SIG-M5 treated with dmso at 0.1 percent for 504 hours (cell line): Measurements from ENCODE around the gene FAM83F.

ENCODE experiments used
- DNase-seq: peaks from one replicate; lab custom pipeline; 2025; ENCODE audit not compliant: unreplicated experiment; lab: John Stamatoyannopoulos, UW

The FAM83F gene

DNA sequence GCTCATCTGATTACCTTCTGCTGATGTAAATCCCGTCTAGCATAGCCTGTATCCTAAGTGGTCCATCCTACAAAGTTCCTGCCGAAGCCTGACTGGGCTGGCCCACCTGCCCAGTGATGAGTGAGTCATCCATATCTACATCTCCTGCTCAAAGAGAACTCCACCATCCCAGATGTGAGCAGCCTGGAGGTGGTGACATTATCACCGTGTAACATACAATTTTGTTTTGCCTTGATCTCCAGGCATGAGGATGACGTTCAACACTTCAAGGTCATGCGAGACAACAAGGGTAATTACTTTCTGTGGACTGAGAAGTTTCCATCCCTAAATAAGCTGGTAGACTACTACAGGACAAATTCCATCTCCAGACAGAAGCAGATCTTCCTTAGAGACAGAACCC lies 29.0 kb upstream of the FAM83F start:
- no peak for DNase-seq

DNA sequence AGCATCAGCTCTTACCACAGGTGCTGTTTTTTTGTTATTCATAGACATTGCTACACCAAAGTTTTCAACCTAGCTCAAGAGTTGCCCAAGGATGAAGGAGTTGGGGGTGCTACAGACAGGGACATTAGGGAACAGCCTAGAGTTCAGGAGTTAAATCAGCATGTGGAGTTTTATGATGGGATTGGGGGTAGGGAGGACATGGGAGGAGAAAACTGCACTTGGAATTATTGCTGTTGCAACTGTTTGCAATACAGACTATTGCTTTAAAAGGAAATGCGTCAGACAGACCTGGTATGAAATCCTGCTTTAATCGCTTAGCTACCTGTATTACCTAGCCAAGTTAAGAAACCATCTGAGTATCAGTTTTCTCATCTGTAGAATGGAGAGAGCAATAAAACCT lies 28.3 kb upstream of the FAM83F start:
- no peak for DNase-seq

DNA sequence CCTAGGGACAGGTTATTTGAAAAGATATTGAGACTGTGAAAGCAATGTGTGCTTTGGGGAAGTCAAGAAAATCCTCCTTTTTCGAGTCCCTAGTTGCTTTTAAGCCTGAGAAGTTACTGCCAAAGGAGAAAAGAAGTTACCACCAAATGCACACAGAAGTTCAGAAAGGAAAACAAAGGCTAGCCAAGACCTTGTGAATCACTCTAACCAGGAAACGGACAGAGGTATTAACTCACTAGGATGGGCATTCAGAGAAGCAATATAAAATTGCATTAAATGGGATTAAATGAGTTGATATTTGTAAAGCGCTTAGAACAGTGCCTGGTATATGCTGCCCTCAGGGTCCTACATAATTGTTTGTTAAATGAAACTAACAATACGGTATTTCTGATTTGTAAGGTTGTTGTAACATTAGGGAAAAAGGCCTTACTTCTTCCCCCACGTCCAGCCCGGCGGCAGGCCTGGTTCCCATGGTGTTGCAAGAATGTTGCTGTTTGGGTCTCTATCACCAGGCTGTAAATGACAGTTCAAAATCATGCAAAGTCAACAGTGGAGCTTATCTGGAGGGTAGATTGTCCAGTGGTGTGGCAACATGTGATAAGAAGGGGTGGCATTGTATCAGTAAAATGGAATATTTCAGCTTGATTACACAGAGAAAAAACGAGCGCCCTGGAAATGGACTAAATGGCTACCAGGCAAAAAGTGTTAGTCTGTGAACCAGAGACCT lies 27.5 kb upstream of the FAM83F start:
- no peak for DNase-seq

DNA sequence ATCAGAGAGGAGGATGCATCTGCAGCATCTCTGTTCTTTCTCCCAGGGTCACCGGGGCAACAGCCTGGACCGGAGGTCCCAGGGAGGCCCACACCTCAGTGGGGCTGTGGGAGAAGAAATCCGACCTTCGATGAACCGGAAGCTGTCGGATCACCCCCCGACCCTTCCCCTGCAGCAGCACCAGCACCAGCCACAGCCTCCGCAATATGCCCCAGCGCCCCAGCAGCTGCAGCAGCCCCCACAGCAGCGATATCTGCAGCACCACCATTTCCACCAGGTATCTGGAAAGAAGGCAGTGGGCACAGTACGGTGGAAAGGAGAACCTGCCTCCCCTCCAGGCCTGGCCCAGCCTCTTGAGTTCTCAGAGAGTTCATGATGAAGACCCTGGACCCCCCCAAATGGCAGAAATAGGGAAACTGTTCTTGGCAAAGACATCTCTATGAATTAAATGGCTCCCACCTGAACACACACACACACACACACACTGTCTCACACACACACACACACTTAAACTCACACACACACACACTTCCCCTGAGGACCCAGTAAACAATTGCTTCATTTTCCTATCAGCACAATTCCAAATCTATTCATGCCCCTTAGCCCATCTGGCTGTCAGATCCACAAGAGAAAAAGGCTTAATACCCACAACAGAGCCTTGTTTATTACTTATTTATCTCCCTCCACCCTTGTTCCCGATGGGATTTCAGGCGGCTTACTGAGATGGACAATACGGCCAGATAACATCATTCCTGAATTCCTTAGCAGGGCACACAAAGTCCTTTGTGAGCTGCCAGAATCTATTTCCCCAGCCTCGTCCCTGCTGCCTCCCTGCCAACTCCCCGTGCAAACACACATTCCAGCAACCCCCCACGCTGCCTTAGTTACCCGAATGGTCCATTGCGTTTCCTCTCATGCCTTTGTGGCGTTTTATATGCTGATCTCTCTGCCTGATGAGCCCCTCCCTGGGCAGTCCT lies 26.5 kb upstream of the FAM83F start:
- DNase-seq, result no peak

DNA sequence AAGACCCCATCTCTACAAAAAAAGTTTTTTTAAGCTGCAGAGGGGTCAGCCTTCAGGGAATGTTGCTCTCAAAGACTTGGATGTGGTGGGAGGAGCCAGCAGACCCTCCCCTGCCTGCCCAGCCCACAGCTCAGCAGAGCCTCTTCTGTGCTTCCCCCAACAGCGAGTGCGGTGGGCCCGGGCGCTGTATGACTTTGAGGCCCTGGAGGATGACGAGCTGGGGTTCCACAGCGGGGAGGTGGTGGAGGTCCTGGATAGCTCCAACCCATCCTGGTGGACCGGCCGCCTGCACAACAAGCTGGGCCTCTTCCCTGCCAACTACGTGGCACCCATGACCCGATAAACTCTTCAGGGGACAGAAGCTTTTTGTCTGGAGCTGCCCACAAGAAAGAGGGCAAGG lies 24.0 kb upstream of the FAM83F start:
- no peak for DNase-seq

DNA sequence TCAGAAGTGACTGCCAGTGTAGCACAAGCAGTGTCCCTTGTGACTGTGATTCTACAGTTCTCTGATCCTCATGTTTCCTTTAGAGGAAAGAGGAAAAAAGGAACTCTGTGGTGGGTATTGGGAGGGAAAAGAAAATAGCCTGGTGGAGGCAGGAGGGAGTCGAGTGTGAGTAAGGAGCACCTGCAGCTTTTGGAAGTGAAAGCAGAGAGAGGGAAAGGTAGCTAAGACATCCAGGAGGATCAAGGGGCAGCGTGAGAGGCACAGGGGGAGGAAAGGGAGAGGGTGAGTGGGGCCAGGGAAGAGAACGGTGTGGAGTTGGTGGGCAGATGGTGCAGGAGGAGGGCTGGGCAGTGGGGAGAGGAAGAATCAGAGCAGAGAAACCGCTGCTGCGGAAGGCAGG lies 22.1 kb upstream of the FAM83F start:
- no peak for DNase-seq

DNA sequence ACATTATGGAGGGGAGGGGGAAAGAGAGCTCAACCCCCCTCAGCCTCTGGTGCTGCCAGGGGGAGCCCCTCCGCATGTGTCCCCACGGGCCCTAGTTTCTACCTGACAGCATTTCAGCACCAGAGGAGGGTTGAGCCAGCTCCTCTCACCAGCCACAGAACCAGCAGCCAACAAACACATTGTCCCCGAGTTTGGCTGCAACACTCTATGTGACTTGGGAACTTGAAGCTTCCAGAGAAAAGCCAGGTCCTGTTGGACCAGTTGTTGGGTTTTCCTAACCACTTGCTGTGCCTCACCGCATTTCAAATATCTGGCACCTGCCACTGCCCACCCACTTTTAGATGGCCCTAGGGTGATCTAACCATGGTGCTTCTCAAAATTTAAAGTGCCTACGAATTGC lies 21.1 kb upstream of the FAM83F start:
- DNase-seq, result no peak

DNA sequence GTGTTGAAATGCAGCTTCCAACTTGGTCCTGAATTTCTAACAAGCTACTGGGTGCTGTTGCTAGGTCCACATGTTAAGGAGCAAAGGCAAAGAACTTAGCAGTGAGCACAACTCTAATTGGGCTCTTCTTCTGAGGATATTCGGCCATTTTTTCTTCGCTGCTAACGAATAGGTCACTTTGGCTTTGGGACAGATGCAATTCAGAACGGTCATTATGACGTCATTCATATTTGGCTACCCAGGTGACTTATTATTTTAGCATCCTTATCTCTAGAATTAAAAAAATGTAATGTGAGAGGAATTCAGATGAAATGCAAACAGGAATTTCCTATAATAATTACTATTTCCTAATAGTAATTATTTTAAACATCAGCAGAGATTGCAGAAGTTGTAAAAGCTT lies 20.7 kb upstream of the FAM83F start:
- no peak for DNase-seq

DNA sequence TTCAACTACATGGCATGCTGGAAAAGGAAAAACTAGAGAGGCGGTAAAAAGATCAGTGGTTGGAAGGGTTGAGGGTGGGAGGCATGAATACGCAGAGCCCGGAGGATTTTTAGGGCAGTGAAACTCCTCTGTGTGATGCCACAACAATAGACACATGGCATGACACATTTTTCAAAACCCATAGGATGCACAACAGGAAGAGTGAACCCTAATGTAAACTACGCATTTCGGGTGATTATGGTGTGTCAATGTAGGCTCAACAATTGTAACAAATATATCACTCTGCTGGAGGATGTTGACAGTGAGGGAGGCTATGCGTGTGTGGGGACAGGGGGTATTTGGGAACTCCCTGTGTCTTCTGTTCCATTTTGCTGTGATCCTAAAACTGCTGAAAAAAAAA lies 15.7 kb upstream of the FAM83F start:
- DNase-seq, result no peak

DNA sequence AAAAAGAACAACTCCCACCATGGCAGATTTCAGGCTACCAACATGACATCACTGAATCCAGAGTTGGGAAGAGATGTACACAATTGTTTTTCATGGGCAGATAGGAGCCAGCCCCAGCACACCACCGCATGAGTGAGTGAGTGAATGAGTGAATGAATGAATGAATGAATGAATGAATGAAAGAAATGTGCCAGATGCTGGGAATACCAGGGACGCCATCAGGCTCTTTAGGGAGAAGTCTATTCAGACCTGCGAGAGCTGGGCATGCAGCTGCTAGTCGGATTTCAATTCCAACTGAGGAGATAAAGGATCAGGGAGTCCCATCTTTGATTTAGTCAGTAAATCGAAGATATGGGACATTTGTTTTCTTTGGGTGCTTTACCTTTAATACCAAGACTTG lies 15.3 kb upstream of the FAM83F start:
- no peak for DNase-seq

DNA sequence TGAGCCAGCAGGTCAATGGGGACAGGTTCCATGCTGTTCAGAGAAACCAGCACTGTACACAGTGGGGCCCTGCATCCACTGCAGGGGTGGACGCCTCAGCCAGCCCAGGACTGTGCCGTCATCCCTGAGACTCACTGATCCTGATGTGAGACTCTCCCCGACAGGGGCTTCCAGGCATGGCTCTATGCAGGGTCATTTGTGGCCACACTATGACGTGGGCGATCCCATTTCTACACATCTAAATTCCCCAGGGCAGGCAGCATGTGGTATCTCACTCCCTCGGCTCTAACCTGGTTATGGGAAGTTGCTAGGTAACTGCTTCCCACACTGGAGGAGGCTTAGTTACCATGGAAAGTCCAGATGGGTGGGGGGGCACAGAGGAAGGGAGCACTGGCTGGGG lies 14.2 kb upstream of the FAM83F start:
- no peak for DNase-seq

DNA sequence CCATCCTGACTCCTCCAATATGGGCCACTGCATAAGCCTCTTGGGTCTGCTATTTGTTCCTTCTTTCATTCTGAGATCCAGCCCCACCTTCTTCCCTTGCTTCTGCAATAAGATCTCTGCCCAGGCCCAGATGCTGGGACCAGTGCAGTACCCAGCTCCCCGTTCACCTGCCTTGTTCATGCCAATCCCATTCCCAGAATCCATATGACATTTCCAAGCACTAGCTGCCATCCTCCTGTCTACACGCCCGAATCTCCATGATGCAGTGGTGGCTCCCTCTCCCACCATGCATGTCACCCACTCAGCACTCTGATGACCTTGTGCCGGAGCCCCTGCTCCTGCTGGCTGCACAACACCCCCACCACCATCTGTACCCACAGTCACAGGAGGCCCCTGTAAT lies 11.4 kb upstream of the FAM83F start:
- no peak for DNase-seq

DNA sequence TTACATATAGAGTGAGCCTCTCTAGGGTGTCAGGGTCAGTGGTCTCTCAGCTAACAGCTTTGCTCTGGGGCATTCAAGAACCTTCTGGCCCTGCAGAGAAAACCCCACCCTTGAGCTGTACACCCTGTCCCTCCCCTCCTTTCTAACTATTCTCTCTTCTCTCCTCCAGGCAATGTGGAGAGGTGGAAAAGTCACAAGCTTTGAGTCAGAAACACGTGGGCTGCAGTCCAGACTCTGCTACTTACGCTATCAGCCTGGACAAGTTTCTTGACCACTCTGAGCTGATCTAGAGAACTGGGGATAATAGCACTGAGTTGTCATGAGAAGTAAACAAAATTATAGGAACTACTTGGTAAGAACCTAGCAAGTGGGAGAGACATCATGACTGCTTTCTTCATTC lies 10.7 kb upstream of the FAM83F start:
- DNase-seq, result no peak

DNA sequence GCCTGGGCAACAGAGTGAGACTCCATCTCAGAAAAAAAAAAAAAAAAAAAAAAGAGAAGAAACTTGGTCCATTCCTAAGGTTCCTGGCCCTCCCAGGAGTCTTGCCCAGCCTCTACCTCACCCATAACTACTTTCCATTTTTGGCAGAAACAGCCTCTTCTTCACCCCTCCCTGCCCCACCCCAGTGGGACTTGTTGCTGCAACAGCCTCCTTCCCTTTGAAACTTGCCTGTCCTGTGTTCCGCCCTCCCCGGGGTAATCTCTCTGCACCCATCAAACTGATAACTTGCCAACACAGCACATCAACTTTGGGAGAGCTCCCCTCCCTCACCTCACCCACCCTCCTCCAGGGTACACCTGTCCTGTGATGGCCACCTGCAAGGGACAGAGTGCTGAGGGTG lies 10.0 kb upstream of the FAM83F start:
- no peak for DNase-seq

DNA sequence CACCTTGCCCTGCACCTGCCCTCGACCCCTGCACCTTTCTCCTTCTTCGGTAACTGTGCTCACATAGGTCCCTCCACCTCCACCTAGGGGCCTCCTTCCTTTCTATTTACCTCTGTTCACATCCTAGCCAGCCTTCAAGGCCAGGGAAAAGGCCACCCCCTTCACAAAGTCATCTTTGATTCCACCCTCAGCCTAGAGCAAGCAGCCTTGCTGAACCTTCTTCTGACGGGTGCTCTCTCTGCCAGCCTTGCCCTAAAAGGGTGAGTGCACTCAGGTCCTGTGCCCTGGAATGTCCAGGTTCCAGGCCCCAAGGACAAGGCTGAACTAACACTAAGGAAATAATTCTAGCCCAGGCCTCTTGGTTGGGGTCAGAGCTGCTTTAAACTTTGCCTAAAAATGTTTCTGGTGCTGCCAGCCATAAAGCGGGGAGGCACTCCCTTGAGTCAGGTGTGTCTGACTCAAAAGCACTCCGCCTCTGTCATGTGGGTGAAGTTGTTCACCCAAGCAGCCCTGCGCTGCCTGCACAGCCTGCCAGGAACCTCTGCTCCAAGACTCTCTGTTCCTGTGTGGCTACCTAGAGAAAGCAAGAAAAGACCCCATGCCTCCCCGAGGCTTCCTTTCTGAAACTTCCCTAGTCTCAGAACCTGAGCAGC lies 9.2 kb upstream of the FAM83F start:
- DNase-seq, result no peak

DNA sequence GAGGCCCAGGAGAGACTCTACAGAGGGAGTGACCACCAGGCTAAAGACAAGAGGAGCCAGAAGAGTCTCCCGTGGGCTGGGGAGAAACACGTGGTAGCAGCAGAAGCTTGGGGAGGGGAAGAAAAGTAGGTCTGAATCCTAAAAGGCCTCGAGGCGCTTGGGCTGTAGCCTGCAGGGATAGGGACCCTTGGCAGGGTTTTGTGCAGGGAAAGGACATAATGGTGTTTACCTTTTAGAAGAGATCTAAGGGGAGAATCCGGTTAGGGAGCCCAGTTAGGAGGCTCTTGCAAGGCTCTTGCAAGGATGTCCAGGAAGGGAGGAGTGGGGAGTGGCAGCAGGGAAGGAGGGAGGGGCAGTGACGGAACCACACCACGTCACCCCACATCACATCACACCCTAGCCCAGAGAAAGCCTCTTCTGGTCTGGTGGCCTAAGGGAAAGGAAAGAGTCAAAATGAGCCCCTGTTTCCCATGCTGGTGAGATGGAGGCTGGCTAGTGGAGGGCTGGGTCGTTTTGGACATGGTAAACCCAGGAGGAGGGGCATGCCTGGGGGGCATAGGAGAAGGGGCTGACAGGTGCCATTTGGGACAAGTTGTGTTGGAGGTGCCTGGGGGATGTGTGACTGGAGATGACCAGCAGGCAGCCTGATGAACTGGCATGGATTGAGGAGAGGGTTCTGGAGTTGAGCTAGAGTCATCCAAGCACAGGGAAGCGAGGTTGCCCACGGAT lies 6.2 kb upstream of the FAM83F start:
- DNase-seq, result no peak

DNA sequence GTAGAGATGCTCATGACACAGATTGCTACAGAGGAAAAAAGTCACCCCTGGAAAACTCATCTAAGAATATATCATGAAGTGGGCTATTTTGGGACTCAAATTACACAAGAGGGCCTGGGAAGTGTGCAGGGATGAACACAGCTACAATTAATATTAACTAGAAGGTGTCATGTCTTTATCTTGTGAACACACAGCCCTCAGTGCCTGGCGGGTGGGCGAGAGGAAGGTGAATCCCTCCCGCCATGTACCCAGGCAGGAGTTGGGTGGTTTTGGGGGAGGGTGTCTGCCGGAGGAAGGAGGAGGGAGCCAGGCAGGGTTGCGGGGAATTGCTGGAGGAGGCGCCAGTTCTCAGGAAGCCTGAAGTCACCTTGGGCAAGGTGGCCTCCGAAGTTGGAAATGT lies 5.1 kb upstream of the FAM83F start:
- no peak for DNase-seq

DNA sequence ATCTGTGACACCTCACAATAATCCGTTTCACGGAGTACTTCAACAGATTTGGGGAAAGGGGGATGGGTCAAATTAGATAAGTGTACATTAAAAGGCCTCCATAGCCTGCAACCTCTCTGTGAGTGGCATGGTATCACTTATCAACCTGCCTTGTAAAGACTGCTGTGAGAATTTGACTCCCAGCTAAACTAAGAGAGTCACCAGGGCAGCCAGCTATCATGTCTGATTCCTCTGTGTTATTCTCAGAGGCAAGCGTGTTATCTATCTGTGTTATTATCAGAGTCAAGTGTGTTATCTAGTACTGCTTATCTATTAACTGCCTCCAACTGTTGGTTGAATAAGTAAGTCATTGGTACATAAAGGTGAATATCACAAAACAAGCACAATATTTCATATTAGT lies 4.1 kb upstream of the FAM83F start:
- DNase-seq, result no peak

DNA sequence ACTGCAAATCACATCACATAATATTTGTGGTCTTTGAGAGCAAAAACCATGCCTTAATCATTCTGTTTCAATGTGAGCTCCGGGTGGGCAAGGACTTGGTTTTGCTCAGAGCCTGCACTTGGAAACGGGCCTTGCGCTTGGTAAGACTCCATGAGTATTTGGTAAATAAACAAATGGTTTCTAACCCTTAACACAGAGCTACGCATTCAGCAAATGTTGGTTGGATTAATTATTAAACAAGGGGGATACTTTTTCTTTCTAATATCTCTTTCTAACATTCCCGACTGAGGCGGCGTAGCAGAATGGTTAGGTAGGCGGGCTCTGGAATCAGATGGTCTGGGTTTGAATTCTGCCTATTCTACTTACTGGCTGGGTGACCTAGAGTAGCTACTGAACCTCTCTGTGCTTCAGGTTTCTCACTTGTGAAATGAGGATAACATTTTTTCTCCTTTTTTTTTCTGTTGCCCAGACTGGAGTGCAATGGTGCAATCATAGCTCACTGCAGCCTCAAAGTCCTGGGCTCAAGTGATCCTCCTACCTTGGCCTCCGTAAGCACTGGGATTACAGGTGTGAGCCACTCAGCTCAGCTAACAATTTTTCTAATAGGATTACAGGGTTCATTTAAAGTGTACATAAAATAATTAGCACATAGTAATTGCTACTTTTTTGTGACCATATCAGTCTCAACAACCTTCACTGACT lies 3.4 kb upstream of the FAM83F start:
- no peak for DNase-seq

DNA sequence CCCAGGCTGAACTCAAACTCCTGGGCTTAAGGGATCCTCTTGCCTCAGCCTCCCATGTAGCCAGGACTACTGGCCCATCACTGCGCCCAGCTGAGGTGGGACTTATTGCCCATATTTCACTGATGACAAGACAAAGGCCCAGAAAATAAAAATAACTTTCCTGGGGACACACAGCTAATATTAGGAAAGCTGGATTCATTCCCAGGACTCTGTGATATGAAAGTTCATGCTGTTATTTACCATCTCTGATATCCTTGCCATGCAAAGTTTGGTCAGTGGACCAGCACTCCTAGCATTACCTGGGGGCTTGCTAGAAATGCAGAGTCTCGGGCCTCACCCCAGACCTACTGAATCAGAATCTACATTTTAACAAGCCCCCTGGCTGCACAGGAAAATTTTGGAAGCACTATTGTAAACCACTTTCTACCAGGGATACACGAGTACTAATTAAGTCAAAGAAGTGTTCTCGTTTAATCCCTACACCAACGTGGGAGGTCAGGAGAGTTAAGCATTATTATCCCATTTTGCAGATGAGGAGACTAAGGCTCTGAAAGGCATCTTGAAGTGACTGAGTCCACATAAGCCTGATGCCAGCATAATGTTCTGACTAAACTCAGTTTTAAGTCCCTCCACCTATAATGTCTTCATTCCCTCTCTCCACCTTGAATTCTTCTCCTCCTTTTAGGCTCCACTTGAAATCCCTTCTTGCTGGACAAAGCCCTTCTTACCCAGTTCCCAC lies 2.5 kb upstream of the FAM83F start:
- DNase-seq, result no peak
